Mucosa of rectum (tissue), 2 donors: ENCODE measurements around the gene SYT7.
A peak's percentile ranks its signal among the peaks of the same experiment; 100 is the strongest.

Experiments used
- H3K27ac ChIP-seq, 2 donors: one replicate each; pipeline ENCODE4 v1.7.0; 2013; ENCODE audit warnings: inconsistent platforms in 2 of 2, low read depth in 2 of 2, low read length in 2 of 2
- H3K27me3 ChIP-seq, 2 donors: one replicate each; pipeline ENCODE4 v1.7.0; 2013; ENCODE audit warnings: low read length in 2 of 2; ENCODE audit not compliant: control insufficient read depth in 2 of 2, insufficient read depth in 2 of 2
- H3K36me3 ChIP-seq, 2 donors: one replicate each; pipeline ENCODE4 v1.7.0; 2013; ENCODE audit warnings: low read length in 2 of 2; ENCODE audit not compliant: control insufficient read depth in 2 of 2, insufficient read depth in 2 of 2
- H3K4me1 ChIP-seq, 2 donors: one replicate each; pipeline ENCODE4 v1.7.0; 2013; ENCODE audit warnings: low read length in 2 of 2, mild to moderate bottlenecking in 1 of 2; ENCODE audit not compliant: control insufficient read depth in 2 of 2, insufficient read depth in 2 of 2
- H3K4me3 ChIP-seq, 2 donors: one replicate each; pipeline ENCODE4 v1.7.0; 2013; ENCODE audit warnings: low read length in 2 of 2
- H3K9ac ChIP-seq, 2 donors: one replicate each; pipeline ENCODE4 v1.7.0; 2013; ENCODE audit warnings: low read length in 2 of 2, low read depth in 1 of 2, mild to moderate bottlenecking in 1 of 2
- H3K9me3 ChIP-seq, 2 donors: one replicate each; pipeline ENCODE4 v1.7.0; 2013; ENCODE audit warnings: low read length in 2 of 2; ENCODE audit not compliant: control insufficient read depth in 2 of 2
- donor health status: healthy.
- donor health status: Normal muscosa, but diverticular disease.

Gene SYT7

DNA sequence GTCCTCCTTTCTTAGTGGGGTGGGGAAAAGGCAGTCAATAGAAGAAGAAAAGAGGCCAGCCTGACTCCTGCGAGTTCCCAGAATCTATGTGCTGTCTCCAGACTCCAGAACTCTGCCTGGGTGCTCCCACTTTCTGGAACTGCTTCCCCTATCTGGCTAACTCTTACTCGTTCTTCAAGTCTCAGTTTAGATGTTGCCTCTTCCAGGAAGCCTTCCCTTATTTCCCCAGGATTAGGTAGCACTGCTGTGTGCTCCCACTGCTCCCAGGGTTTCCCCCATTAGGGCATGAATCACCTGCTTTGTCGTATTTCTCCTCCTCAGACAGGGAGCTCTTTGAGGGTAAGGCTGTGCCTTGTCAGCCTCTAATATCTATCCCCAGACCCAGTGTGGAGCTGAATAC lies 17.5 kb upstream of the SYT7 start:
- Histone ChIP-seq H3K27me3 (peaks cover 0 to under 1% of the 10 kb centered on the region in 2 donors), H3K4me3 (no peak overlapping the region), H3K4me1 (peaks cover 20 to 35% of the 10 kb centered on the region in 2 donors), H3K9ac (no peak overlapping the region), H3K36me3 (no peaks in the 10 kb centered on the region), H3K9me3 (no peaks in the 10 kb centered on the region), H3K27ac (no peak overlapping the region)

- Histone ChIP-seq H3K27me3 (no peaks in the 10 kb centered on the region), H3K27ac (no peak overlapping the region)
Measured at GRCh38 chr11:61596990-61597389, 16.1 kb upstream of the SYT7 start.

GRCh38 chr11:61596542-61596941 lies 15.7 kb upstream of the SYT7 start:
- no peaks in the 10 kb centered on the region for H3K9me3 ChIP-seq
- peaks cover 12 to 18% of the 10 kb centered on the region in 2 donors for H3K4me1 ChIP-seq
- H3K27ac ChIP-seq: no peak overlapping the region
- H3K36me3 ChIP-seq: no peaks in the 10 kb centered on the region
- no peak overlapping the region for H3K9ac ChIP-seq
- H3K4me3 ChIP-seq: no peak overlapping the region
- no peaks in the 10 kb centered on the region for H3K27me3 ChIP-seq

More at GRCh38 chr11:61596990-61597389, 16.1 kb upstream of the SYT7 start:
- no peak overlapping the region for H3K9ac ChIP-seq
- H3K36me3 ChIP-seq: no peaks in the 10 kb centered on the region
- no peaks in the 10 kb centered on the region for H3K9me3 ChIP-seq
- no peak overlapping the region for H3K4me3 ChIP-seq
- peaks cover 12 to 22% of the 10 kb centered on the region in 2 donors for H3K4me1 ChIP-seq

- Histone ChIP-seq H3K27me3 (no peaks in the 10 kb centered on the region), H3K27ac (peak overlapping the region; percentile 70 to 76), H3K4me1 (peaks cover 12 to 18% of the 10 kb centered on the region in 2 donors), H3K4me3 (no peak overlapping the region), H3K36me3 (no peaks in the 10 kb centered on the region), H3K9me3 (no peaks in the 10 kb centered on the region), H3K9ac (peak overlapping the region in 1 of 2 donors; percentile 41)
Measured at GRCh38 chr11:61594907-61595257, 14.0 kb upstream of the SYT7 start.

- H3K4me3 ChIP-seq: no peak overlapping the region
- H3K27me3 ChIP-seq: no peaks in the 10 kb centered on the region
- H3K36me3 ChIP-seq: no peaks in the 10 kb centered on the region
- H3K9me3 ChIP-seq: no peaks in the 10 kb centered on the region
- H3K27ac ChIP-seq: no peak overlapping the region
- no peak overlapping the region for H3K9ac ChIP-seq
- peaks cover 16 to 26% of the 10 kb centered on the region in 2 donors for H3K4me1 ChIP-seq
Measured at GRCh38 chr11:61593151-61593550, 12.3 kb upstream of the SYT7 start.

GRCh38 chr11:61592176-61592575 lies 11.3 kb upstream of the SYT7 start:
- no peaks in the 10 kb centered on the region for H3K36me3 ChIP-seq
- H3K4me1 ChIP-seq: peaks cover 21 to 26% of the 10 kb centered on the region in 2 donors
- H3K9ac ChIP-seq: no peak overlapping the region
- no peaks in the 10 kb centered on the region for H3K9me3 ChIP-seq
- H3K27ac ChIP-seq: no peak overlapping the region
- no peaks in the 10 kb centered on the region for H3K27me3 ChIP-seq
- H3K4me3 ChIP-seq: no peak overlapping the region

GRCh38 chr11:61589961-61590360 lies 9.1 kb upstream of the SYT7 start:
- H3K9me3 ChIP-seq: no peaks in the 10 kb centered on the region
- H3K4me1 ChIP-seq: peaks cover 12 to 14% of the 10 kb centered on the region in 2 donors
- H3K4me3 ChIP-seq: no peak overlapping the region
- H3K36me3 ChIP-seq: no peaks in the 10 kb centered on the region
- H3K9ac ChIP-seq: no peak overlapping the region
- H3K27ac ChIP-seq: peak overlapping the region in 1 of 2 donors; percentile 31
- no peaks in the 10 kb centered on the region for H3K27me3 ChIP-seq

DNA sequence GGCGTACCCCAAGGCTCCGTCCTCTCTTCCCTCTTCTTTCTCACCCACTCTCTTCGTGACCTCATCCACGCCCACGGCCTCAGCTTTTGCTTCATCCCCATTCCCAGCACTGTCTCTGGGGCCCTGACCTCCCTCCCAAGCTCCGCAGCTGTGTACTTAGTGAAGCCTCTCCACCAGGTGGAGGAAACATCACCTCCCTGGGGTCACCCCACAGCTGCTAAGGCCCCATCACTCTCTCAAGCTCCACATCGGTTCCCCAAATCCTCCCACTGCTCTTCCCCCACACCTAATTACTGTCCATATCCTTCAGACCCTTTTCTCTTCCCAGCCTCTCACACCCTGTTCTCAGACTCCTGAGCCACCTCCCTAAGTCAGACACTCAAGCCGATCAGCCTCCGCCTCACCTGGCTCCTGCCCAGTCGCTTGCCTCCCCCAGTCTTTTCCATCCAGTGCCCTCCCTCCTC lies 7.9 kb upstream of the SYT7 start:
- H3K9me3 ChIP-seq: no peaks in the 10 kb centered on the region
- peaks cover 10 to 11% of the 10 kb centered on the region in 2 donors for H3K4me1 ChIP-seq
- H3K4me3 ChIP-seq: peak overlapping the region; percentile 56 to 62
- no peaks in the 10 kb centered on the region for H3K36me3 ChIP-seq
- peak overlapping the region; percentile 8 to 62 for H3K9ac ChIP-seq
- H3K27ac ChIP-seq: peak overlapping the region; percentile 62 to 77
- no peaks in the 10 kb centered on the region for H3K27me3 ChIP-seq

- no peaks in the 10 kb centered on the region for H3K36me3 ChIP-seq
- H3K9me3 ChIP-seq: no peaks in the 10 kb centered on the region
- H3K9ac ChIP-seq: peak overlapping the region; percentile 8 to 62
- no peaks in the 10 kb centered on the region for H3K27me3 ChIP-seq
- H3K4me1 ChIP-seq: peaks cover 10 to 11% of the 10 kb centered on the region in 2 donors
- H3K4me3 ChIP-seq: peak overlapping the region; percentile 56 to 62
- H3K27ac ChIP-seq: peak overlapping the region; percentile 62 to 77
Measured at GRCh38 chr11:61587951-61588727, 7.3 kb upstream of the SYT7 start.

GRCh38 chr11:61587541-61587941 lies 6.7 kb upstream of the SYT7 start:
- H3K36me3 ChIP-seq: no peaks in the 10 kb centered on the region
- H3K4me3 ChIP-seq: peak overlapping the region; percentile 56 to 62
- no peaks in the 10 kb centered on the region for H3K27me3 ChIP-seq
- H3K4me1 ChIP-seq: peaks cover 11 to 12% of the 10 kb centered on the region in 2 donors
- H3K9me3 ChIP-seq: no peaks in the 10 kb centered on the region
- H3K27ac ChIP-seq: peak overlapping the region; percentile 62 to 77
- H3K9ac ChIP-seq: peak overlapping the region in 1 of 2 donors; percentile 62
